ES-I3 (cell line): ENCODE measurements around the gene EGFL8.
"Not testable (repeated sequence)": the region's sequence is repeated elsewhere in the genome, so short reads cannot be mapped to it uniquely, and the experiment has no call there.

ENCODE experiments used
- H3K36me3 ChIP-seq: 2 replicates; pipeline ENCODE4 v1.6.1; 2013; ENCODE audit warnings: mild to moderate bottlenecking, low read length, control low read depth, moderate library complexity; ENCODE audit not compliant: insufficient read depth
- H3K4me1 ChIP-seq: 2 replicates; pipeline ENCODE4 v1.6.1; 2013; ENCODE audit warnings: mild to moderate bottlenecking, control low read depth, low read length; ENCODE audit not compliant: insufficient read depth
- H3K9ac ChIP-seq: 2 replicates; pipeline ENCODE4 v1.6.1; 2013; ENCODE audit warnings: low read depth, mild to moderate bottlenecking, low read length, moderate library complexity
- H3K9me3 ChIP-seq: 2 replicates; pipeline ENCODE4 v1.6.1; 2013; ENCODE audit warnings: mild to moderate bottlenecking, low read length, moderate library complexity; ENCODE audit not compliant: control insufficient read depth, insufficient read depth

The EGFL8 gene

DNA sequence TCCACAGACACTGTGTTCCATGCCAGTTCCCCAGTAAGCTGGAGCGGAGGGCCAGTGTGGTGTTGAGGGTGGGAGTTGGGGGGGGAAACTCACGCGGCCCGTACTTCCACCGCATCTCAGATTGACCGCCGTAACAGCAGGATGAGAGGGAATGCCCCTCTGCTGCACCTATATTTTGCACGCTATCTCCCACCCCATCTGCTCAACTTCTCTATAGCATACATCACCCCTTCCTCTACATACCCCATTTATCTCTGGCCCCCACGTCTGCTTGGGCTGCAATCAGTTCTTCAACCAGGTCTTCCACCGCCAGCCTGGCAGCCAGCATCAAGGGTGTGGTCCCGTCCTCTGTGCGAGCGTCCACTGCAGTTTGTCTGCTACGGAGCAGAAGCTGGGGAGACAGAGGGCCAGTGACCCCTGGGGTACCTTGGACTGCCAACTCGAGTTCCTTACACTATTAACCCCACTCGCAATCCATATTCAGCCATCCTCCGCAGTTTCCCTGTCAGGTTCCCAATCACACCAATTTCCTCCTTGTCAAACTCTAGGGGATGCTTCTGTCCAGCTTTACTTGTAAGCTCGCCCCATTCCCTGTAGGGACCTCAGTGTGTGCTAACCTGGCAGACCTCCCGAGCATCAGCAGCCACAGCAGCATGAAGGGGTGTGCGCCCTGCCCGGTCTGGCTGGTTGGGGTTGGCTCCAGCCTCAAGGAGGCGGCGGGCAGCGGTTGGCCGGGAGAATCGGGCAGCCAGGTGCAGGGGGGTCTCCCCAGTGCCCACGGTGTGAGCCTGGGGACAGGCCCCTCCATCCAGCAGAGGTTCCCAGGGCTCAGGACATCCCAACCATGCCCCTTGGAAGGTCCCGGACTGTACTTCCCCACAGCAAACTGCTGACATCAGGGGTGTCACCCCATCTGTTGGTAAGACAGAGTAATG lies 32.6 kb downstream of the EGFL8 start:
- Histone ChIP-seq H3K9me3 (no peaks in the 10 kb centered on the region), H3K36me3 (no peaks in the 10 kb centered on the region), H3K4me1 (peaks cover 15% of the 10 kb centered on the region), H3K9ac (peak overlapping the region; percentile 68)

- Histone ChIP-seq H3K9ac (no peak overlapping the region), H3K9me3 (no peaks in the 10 kb centered on the region), H3K36me3 (no peaks in the 10 kb centered on the region), H3K4me1 (peaks cover 12% of the 10 kb centered on the region; the same call in 1 of the 2 replicates)
Measured at GRCh38 chr6:32198345-32198696, 33.9 kb downstream of the EGFL8 start.

DNA sequence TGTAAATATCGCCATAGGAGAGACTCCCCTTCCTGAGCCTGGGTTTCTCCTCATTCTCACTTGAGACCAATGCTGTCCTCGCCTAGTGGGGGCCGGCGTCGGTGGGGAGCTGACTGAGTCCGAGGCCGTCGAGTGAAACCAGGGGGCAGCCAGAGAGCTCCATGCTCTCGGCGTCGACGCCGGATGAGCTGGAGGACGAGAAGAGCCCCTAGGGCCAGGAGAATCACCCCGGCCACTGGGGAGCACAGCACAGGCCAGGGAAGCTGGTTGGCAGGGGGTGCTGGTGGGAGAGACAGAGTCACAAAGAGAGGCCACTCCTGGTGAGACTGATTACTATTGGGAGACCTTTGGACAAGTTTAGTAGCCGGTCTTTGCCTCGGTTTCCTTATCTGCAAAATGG lies 34.5 kb downstream of the EGFL8 start:
- Histone ChIP-seq H3K36me3 (no peaks in the 10 kb centered on the region), H3K4me1 (peaks cover 10% of the 10 kb centered on the region; the same call in 1 of the 2 replicates), H3K9me3 (no peaks in the 10 kb centered on the region), H3K9ac (no peak overlapping the region)

DNA sequence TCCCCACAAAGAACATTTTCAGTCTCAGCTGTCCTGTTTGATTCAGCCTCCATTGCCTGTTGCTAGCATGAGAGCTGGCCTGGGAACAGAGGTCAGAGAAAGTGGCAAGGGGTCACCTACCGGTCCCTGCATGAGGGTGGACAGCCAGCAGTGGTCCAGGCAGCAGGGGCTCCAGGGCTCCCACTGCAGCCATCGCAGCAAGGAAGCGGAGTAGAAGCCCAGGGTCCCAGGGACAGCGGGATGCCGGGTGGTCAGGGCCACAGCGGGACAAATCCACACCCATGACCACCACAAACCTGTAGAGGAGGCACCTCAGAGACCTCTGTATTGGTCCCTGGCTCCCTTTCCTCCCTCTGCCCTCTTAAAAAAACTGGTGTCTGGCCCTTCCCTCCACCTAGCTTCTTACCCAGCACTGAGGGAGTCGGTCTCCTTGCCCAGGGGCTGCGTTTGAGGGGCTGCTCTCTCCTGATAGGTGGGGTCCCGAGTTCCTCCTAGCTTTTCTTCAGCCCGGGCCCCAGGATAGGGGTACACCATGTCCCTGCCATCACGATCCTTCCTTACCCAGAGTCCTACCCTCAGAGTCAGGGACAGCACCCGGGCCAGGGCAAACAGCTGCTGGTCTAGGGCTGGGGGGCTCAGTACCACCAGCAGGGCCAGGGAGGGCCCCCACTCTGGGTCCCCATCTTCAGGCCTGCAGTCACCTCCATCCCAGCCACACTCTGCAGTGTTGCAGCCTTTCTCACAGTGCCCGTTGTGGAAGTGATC lies 36.5 kb downstream of the EGFL8 start:
- H3K9ac ChIP-seq: no peak overlapping the region
- H3K9me3 ChIP-seq: no peaks in the 10 kb centered on the region
- no peaks in the 10 kb centered on the region for H3K4me1 ChIP-seq
- H3K36me3 ChIP-seq: no peaks in the 10 kb centered on the region

- H3K9ac ChIP-seq: no peak overlapping the region
- no peaks in the 10 kb centered on the region for H3K36me3 ChIP-seq
- H3K4me1 ChIP-seq: no peaks in the 10 kb centered on the region
- no peaks in the 10 kb centered on the region for H3K9me3 ChIP-seq
Measured at GRCh38 chr6:32202186-32202585, 37.8 kb downstream of the EGFL8 start.

DNA sequence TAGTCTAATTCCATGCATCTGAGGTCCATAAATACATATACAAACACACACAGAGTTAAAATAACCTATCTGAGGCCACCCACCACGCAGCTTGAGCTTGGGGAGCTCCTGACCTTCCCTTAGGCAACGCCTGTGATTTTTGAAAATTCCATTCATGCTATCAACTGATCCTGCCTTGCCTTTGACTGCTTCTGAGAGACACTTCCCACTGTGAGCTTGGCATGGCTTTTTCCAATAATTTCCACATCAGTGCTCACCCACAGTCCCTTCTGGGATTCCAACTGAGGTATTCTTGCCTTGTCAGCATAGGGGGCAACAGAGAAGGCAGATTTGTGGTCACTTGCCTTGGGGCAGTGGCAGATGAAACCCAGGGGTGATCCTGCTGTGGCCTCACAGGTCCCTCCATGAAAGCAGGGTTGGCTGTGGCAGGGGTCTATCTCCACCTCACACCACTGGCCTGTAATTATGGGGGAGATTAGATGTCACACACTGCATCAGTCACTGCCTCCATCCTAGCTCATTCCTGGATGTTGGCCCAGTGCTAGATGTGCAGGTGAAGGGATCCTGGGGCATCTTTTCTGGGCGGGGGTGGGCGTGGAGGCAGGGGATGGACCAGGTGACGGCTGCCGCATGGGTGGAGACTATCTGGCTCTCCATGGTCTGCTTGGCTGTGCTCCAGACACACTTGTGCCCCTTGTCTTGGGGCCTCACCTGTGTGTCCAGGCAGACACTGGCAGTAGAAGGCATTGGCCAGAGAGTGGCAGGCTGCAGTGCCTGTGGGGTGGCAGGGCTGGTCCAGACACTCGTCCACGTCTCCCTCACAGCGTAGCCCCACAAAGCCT lies 39.3 kb downstream of the EGFL8 start:
- H3K36me3 ChIP-seq: no peaks in the 10 kb centered on the region
- no peaks in the 10 kb centered on the region for H3K4me1 ChIP-seq
- H3K9ac ChIP-seq: no peak overlapping the region
- no peaks in the 10 kb centered on the region for H3K9me3 ChIP-seq

GRCh38 chr6:32204268-32204715 lies 39.9 kb downstream of the EGFL8 start:
- no peak overlapping the region for H3K9ac ChIP-seq
- H3K36me3 ChIP-seq: no peaks in the 10 kb centered on the region
- H3K9me3 ChIP-seq: no peaks in the 10 kb centered on the region
- no peaks in the 10 kb centered on the region for H3K4me1 ChIP-seq

GRCh38 chr6:32208996-32209395 lies 44.6 kb downstream of the EGFL8 start:
- no peaks in the 10 kb centered on the region for H3K9me3 ChIP-seq
- H3K36me3 ChIP-seq: no peaks in the 10 kb centered on the region

DNA sequence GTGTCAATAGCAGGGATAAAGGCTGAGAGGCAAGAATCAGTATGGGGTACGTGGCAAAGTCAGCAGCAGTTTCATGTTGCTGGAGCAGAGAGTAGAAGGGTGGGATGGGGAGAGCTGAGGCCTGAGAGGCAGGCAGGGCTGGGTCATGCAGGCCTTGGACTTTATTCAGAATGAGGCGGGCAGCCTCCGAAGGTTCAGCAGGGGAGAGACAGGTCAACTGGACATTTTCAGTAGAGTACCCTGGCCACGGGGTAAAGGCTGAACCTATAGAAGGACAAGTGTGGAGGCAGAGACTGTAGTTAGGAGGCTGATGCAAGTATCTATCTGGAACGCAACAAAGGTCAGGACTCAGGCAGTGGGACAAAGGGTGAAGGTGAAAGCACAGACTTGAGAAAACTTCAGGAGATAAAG lies 45.8 kb downstream of the EGFL8 start:
- no peaks in the 10 kb centered on the region for H3K36me3 ChIP-seq
- H3K9ac ChIP-seq: no peak overlapping the region
- no peaks in the 10 kb centered on the region for H3K4me1 ChIP-seq
- H3K9me3 ChIP-seq: no peaks in the 10 kb centered on the region

More at GRCh38 chr6:32208996-32209395, 44.6 kb downstream of the EGFL8 start:
- H3K9ac ChIP-seq: no peak overlapping the region
- H3K4me1 ChIP-seq: no peaks in the 10 kb centered on the region

DNA sequence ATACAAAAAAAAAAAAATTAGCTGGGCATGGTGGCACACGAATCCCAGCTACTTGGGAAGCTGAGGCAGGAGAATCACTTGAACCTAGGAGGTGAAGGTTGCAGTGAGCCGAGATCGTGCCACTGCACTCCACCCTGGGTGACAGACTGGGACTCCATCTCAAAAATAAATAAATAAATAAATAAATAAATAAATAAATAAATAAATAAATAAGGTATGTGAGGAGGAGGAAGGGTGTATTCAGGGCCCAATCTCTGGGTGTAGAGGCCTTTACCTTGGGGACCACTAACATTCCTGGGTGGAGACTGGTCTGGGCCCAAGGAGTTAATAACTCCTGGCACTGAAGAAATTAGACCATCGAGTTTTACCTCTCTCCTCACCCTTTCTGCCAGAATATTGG lies 47.0 kb downstream of the EGFL8 start:
- H3K4me1 ChIP-seq, H3K9ac ChIP-seq, H3K9me3 ChIP-seq, H3K36me3 ChIP-seq: not testable (repeated sequence)

GRCh38 chr6:32212076-32212760 lies 47.8 kb downstream of the EGFL8 start:
- Histone ChIP-seq H3K9me3 (no peaks in the 10 kb centered on the region), H3K9ac (no peak overlapping the region), H3K36me3 (no peaks in the 10 kb centered on the region), H3K4me1 (no peaks in the 10 kb centered on the region)

GRCh38 chr6:32213649-32214048 lies 49.3 kb downstream of the EGFL8 start:
- no peaks in the 10 kb centered on the region for H3K4me1 ChIP-seq
- H3K9ac ChIP-seq: no peak overlapping the region
- no peaks in the 10 kb centered on the region for H3K36me3 ChIP-seq
- H3K9me3 ChIP-seq: no peaks in the 10 kb centered on the region

GRCh38 chr6:32214126-32214525 lies 49.7 kb downstream of the EGFL8 start:
- Histone ChIP-seq H3K9ac (no peak overlapping the region), H3K4me1 (no peaks in the 10 kb centered on the region), H3K9me3 (no peaks in the 10 kb centered on the region), H3K36me3 (no peaks in the 10 kb centered on the region)

GRCh38 chr6:32215617-32216016 lies 51.2 kb downstream of the EGFL8 start:
- no peak overlapping the region for H3K9ac ChIP-seq
- no peaks in the 10 kb centered on the region for H3K36me3 ChIP-seq
- no peaks in the 10 kb centered on the region for H3K9me3 ChIP-seq
- no peaks in the 10 kb centered on the region for H3K4me1 ChIP-seq
